Measurements from ENCODE around the gene ZNF462.

ZNF462 gene

GRCh38 chr9:106862821-106863720 is at the start of gene ZNF462:
Gene ZNF462, plus strand, starts transcription at chr9:106863166. Its CDS starts 60,218 bp downstream, at chr9:106923384.
- peak within 1 kb of the TSS; percentile 97 for H3K9ac ChIP-seq (ENCODE audit: low read length)
- no peaks in the 10 kb centered on the region for H3K9me3 ChIP-seq (ENCODE audit: control insufficient read depth, insufficient read depth, low read depth, low read length)
- H3K4me3 ChIP-seq (ENCODE audit: low read depth, low read length) = peak within 1 kb of the TSS; percentile 90
- H3K27ac ChIP-seq (ENCODE audit: low read depth, low read length) = peak within 1 kb of the TSS; percentile 92
- H3K36me3 ChIP-seq (ENCODE audit: control insufficient read depth, insufficient read depth, low read length) = peaks cover 4% of the 10 kb centered on the region; the same call in 1 of the 2 replicates
- peaks cover 4% of the 10 kb centered on the region; the same call in 1 of the 2 replicates for H3K27me3 ChIP-seq (ENCODE audit: control insufficient read depth, insufficient read depth, low read length)
- H3K4me1 ChIP-seq (ENCODE audit: control insufficient read depth, insufficient read depth, low read length) = peaks cover 40% of the 10 kb centered on the region

- Histone ChIP-seq H3K27me3 (ENCODE audit: control insufficient read depth, insufficient read depth, low read length) (no peaks in the 10 kb centered on the region), H3K9me3 (ENCODE audit: control insufficient read depth, insufficient read depth, low read depth, low read length) (no peaks in the 10 kb centered on the region), H3K4me1 (ENCODE audit: control insufficient read depth, insufficient read depth, low read length) (no peaks in the 10 kb centered on the region), H3K36me3 (ENCODE audit: control insufficient read depth, insufficient read depth, low read length) (no peaks in the 10 kb centered on the region), H3K27ac (ENCODE audit: low read depth, low read length) (no peak overlapping the region), H3K9ac (ENCODE audit: low read length) (no peak overlapping the region), H3K4me3 (ENCODE audit: low read depth, low read length) (no peak overlapping the region)
Measured at GRCh38 chr9:106816524-106816923, 46.4 kb upstream of the ZNF462 start.

DNA sequence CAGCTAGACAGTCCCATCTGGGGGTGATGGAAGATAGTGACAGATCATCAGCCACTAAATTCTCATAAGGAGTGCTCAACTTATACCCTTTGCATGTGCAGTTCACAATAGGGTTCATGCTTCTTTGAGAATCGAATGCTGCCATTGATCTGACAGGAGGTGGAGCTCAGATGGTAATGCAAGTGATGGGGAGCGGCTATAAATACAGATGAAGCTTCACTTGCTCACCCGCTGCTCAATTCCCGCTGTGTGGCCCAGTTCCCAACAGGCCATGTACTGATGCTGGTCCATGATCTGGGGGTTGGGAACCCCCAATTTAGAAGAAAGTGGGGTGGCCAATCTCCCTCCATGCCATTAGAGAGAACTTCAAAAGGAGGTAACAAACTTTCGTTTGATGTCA is 44.9 kb upstream of the ZNF462 start:
- Histone ChIP-seq H3K36me3 (ENCODE audit: control insufficient read depth, insufficient read depth, low read length) (no peaks in the 10 kb centered on the region), H3K4me1 (ENCODE audit: control insufficient read depth, insufficient read depth, low read length) (no peaks in the 10 kb centered on the region), H3K27ac (ENCODE audit: low read depth, low read length) (no peak overlapping the region), H3K9ac (ENCODE audit: low read length) (no peak overlapping the region), H3K27me3 (ENCODE audit: control insufficient read depth, insufficient read depth, low read length) (no peaks in the 10 kb centered on the region), H3K9me3 (ENCODE audit: control insufficient read depth, insufficient read depth, low read depth, low read length) (no peaks in the 10 kb centered on the region), H3K4me3 (ENCODE audit: low read depth, low read length) (no peak overlapping the region)

DNA sequence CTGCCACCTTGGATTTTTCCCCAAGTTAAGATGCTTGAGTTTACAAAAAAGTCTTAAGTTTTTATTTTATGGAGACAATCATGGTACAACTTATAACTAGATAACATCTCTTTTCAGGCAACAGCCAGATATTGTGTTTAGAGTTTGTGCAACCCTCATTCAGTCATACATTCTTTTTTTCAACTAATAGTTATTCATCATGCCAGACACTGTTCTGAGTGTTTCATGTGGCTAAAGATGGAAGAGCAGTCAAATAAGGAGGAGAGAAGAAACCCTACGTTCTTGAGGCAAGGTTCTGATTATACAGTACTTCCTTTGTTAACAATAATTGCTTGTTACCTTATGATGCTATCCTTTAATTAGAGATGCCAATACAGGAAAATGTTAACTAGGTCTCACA is 42.1 kb upstream of the ZNF462 start:
- Histone ChIP-seq H3K4me3 (ENCODE audit: low read depth, low read length) (no peak overlapping the region), H3K27ac (ENCODE audit: low read depth, low read length) (no peak overlapping the region), H3K9me3 (ENCODE audit: control insufficient read depth, insufficient read depth, low read depth, low read length) (0 out of 2 replicates have a peak, but pooled peaks cover 2% of the 10 kb centered on the region), H3K36me3 (ENCODE audit: control insufficient read depth, insufficient read depth, low read length) (no peaks in the 10 kb centered on the region), H3K27me3 (ENCODE audit: control insufficient read depth, insufficient read depth, low read length) (no peaks in the 10 kb centered on the region), H3K9ac (ENCODE audit: low read length) (no peak overlapping the region), H3K4me1 (ENCODE audit: control insufficient read depth, insufficient read depth, low read length) (no peaks in the 10 kb centered on the region)

DNA sequence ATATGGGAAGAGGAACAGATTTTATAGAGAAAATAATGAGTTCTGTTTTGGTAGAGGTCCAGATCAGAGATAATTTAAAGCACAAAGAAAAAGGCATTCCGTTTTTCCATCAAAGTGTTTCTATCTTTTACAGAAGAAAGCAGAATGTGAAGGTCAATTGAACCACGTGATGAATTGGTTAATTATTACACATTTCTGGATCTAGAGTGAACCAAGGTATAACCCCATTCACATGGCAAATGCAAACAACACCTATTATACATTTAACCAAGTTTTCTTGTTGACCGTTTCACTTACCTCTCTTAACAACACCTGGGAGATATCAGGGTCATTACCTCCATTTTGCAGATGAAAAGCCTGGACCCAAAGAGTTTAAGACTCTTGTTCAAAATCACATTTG is 34.9 kb upstream of the ZNF462 start:
- Histone ChIP-seq H3K27ac (ENCODE audit: low read depth, low read length) (no peak overlapping the region), H3K4me3 (ENCODE audit: low read depth, low read length) (no peak overlapping the region), H3K9me3 (ENCODE audit: control insufficient read depth, insufficient read depth, low read depth, low read length) (0 out of 2 replicates have a peak, but pooled peaks cover 2% of the 10 kb centered on the region), H3K9ac (ENCODE audit: low read length) (no peak overlapping the region), H3K27me3 (ENCODE audit: control insufficient read depth, insufficient read depth, low read length) (no peaks in the 10 kb centered on the region), H3K4me1 (ENCODE audit: control insufficient read depth, insufficient read depth, low read length) (no peaks in the 10 kb centered on the region), H3K36me3 (ENCODE audit: control insufficient read depth, insufficient read depth, low read length) (no peaks in the 10 kb centered on the region)

DNA sequence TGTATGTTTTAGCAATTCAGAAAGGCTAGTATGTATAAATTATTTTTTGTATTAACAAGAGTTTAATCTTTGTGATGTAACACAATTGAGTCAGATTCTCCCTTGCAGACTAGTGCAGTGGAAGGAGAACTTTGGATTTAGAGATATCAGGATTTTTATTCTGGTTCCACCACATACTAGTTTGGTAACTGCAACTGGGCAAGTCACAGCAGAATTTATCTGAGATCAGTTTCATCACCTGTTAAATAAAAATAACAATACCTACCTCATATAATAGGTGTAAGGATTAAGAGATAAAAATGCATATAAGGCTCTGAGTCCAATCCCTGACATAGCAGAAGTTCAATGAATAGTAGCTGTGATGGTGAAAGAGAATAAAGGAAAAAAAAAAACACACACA is 34.0 kb upstream of the ZNF462 start:
- Histone ChIP-seq H3K9me3 (ENCODE audit: control insufficient read depth, insufficient read depth, low read depth, low read length) (peaks cover 7% of the 10 kb centered on the region; the same call in 1 of the 2 replicates), H3K27me3 (ENCODE audit: control insufficient read depth, insufficient read depth, low read length) (no peaks in the 10 kb centered on the region), H3K4me1 (ENCODE audit: control insufficient read depth, insufficient read depth, low read length) (no peaks in the 10 kb centered on the region), H3K27ac (ENCODE audit: low read depth, low read length) (no peak overlapping the region), H3K36me3 (ENCODE audit: control insufficient read depth, insufficient read depth, low read length) (no peaks in the 10 kb centered on the region), H3K4me3 (ENCODE audit: low read depth, low read length) (no peak overlapping the region), H3K9ac (ENCODE audit: low read length) (no peak overlapping the region)

DNA sequence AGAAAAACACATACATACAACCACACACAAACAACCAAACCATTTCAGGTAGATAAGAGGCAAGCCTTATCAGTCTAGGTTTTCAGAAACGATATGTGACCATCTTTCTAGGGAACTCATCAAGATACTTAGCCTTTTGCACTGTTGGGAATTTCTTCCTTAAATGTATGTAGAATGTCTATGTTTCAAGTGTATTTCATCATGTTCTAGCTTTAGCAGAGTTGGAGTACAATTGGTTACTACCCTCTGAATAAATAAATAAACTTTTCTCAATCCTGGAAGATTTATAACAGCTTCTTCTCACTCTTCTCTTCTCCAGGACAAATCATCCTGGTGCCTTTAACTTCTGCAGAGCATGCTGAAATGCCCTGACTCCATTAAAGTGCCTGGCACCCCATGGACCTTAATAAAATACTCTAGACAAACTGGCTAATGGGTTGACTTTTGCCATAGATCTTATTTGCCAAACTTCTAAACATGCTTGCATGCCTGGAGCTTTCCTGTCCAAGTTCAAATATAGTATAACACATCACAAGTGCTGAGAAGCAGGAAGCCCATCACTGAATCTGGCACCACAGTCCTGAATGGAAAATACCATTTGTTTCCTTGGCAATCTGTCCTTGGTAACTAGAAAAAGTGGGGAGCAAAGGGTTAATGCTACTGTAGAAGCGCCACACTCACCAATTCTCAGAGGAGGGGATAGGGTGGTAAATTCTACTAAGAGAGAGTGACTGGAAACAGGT is 33.1 kb upstream of the ZNF462 start:
- Histone ChIP-seq H3K9ac (ENCODE audit: low read length) (no peak overlapping the region), H3K4me3 (ENCODE audit: low read depth, low read length) (no peak overlapping the region), H3K4me1 (ENCODE audit: control insufficient read depth, insufficient read depth, low read length) (no peaks in the 10 kb centered on the region), H3K27me3 (ENCODE audit: control insufficient read depth, insufficient read depth, low read length) (no peaks in the 10 kb centered on the region), H3K36me3 (ENCODE audit: control insufficient read depth, insufficient read depth, low read length) (no peaks in the 10 kb centered on the region), H3K27ac (ENCODE audit: low read depth, low read length) (no peak overlapping the region), H3K9me3 (ENCODE audit: control insufficient read depth, insufficient read depth, low read depth, low read length) (peaks cover 8% of the 10 kb centered on the region; the same call in 1 of the 2 replicates)

DNA sequence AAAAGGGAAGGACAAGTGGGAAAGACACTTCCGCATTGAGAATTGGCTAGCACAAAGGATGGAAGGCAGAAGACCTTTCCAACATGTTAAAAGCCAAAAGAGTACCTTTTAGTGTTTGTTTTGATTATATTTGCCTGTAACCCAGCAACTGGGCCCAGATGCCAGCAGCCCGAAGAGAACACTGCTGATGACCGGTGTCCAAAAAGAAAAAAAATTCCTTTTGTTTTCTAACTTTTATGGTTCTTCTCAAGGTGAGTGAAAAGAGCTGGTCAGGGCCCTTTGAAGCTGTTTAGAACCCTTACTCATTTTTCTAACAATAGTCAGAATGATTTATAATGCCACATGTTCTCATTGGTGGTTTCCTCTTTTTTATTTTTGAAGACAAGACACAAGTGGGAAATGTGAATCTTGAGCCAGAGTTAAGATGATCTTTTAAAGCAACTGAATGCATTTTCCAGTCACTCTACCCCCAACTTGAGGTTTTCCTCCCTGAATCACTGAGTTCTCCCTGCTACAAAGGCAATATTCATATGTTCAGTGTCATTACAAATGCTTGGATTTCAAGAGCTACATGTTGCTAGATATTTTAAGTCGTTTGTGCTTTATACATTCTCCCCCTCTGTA is 32.3 kb upstream of the ZNF462 start:
- H3K27me3 ChIP-seq (ENCODE audit: control insufficient read depth, insufficient read depth, low read length) = no peaks in the 10 kb centered on the region
- no peak overlapping the region for H3K9ac ChIP-seq (ENCODE audit: low read length)
- H3K4me3 ChIP-seq (ENCODE audit: low read depth, low read length) = no peak overlapping the region
- H3K4me1 ChIP-seq (ENCODE audit: control insufficient read depth, insufficient read depth, low read length) = no peaks in the 10 kb centered on the region
- no peak overlapping the region for H3K27ac ChIP-seq (ENCODE audit: low read depth, low read length)
- no peaks in the 10 kb centered on the region for H3K36me3 ChIP-seq (ENCODE audit: control insufficient read depth, insufficient read depth, low read length)
- H3K9me3 ChIP-seq (ENCODE audit: control insufficient read depth, insufficient read depth, low read depth, low read length) = peaks cover 10% of the 10 kb centered on the region; the same call in 1 of the 2 replicates

DNA sequence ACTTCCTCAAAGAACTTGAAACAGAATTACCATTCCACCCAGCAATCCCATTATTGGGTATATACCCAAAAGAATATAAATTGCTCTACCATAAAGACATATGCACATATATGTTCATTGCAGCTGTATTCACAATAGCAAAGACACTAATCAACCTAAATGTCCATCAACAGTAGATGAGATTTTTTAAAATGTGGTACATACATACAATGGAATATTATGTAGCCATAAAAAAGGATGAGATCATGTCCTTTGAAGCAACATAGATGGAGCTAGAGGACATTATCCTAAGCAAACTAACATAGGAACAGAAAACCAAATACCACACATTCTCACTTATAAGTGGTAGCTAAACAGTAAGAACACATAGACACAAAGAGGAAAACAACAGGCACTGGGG is 28.1 kb upstream of the ZNF462 start:
- no peak overlapping the region for H3K9ac ChIP-seq (ENCODE audit: low read length)
- no peak overlapping the region for H3K27ac ChIP-seq (ENCODE audit: low read depth, low read length)
- H3K36me3 ChIP-seq (ENCODE audit: control insufficient read depth, insufficient read depth, low read length) = no peaks in the 10 kb centered on the region
- H3K4me1 ChIP-seq (ENCODE audit: control insufficient read depth, insufficient read depth, low read length) = no peaks in the 10 kb centered on the region
- H3K27me3 ChIP-seq (ENCODE audit: control insufficient read depth, insufficient read depth, low read length) = no peaks in the 10 kb centered on the region
- H3K4me3 ChIP-seq (ENCODE audit: low read depth, low read length) = no peak overlapping the region
- peaks cover 10% of the 10 kb centered on the region; the same call in 1 of the 2 replicates for H3K9me3 ChIP-seq (ENCODE audit: control insufficient read depth, insufficient read depth, low read depth, low read length)

GRCh38 chr9:106835840-106836239 is 27.1 kb upstream of the ZNF462 start:
- H3K4me1 ChIP-seq (ENCODE audit: control insufficient read depth, insufficient read depth, low read length) = no peaks in the 10 kb centered on the region
- no peaks in the 10 kb centered on the region for H3K36me3 ChIP-seq (ENCODE audit: control insufficient read depth, insufficient read depth, low read length)
- no peak overlapping the region for H3K9ac ChIP-seq (ENCODE audit: low read length)
- no peaks in the 10 kb centered on the region for H3K27me3 ChIP-seq (ENCODE audit: control insufficient read depth, insufficient read depth, low read length)
- no peak overlapping the region for H3K4me3 ChIP-seq (ENCODE audit: low read depth, low read length)
- H3K27ac ChIP-seq (ENCODE audit: low read depth, low read length) = no peak overlapping the region
- peaks cover 10% of the 10 kb centered on the region; the same call in 1 of the 2 replicates for H3K9me3 ChIP-seq (ENCODE audit: control insufficient read depth, insufficient read depth, low read depth, low read length)

Data from HUES6 (cell line).